Body of pancreas (tissue), 4 donors: Measurements from ENCODE around the gene ADAMTS2. TPM values are rescaled to one million over a fixed set of nuclear protein-coding genes. Genes with fewer than 3 reads are reported as not detected.

Source experiments
- ATAC-seq: fragments of 150-250 bp; one replicate; pipeline ENCODE4 v1.9.1; 2016
- DNase-seq, 4 donors: peaks; one replicate each; pipeline ENCODE4 v3.0.0-alpha.2; 2019
- H3K27ac ChIP-seq, 4 donors: fragments of 200-600 bp; sonication (generic); 1 replicate in 3 of 4; 2 replicates in 1 of 4; pipeline versions ENCODE4 v1.5.1 to v1.6.1; 2016 to 2019; ENCODE audit warnings: mild to moderate bottlenecking in 1 of 4, mixed read lengths in 1 of 4, moderate library complexity in 1 of 4
- H3K27me3 ChIP-seq, 2 donors: fragments of 200-600 bp; sonication (generic); one replicate each; pipeline ENCODE4 v1.6.0; 2016; ENCODE audit warnings: mild to moderate bottlenecking in 1 of 2
- H3K36me3 ChIP-seq, 2 donors: fragments of 200-600 bp; sonication (generic); replicated peaks in 1 of 2; 2 replicates each; pipeline ENCODE4 v1.5.1; 2016; ENCODE audit warnings: low read depth in 2 of 2; ENCODE audit not compliant: insufficient read depth in 1 of 2
- H3K4me1 ChIP-seq: fragments of 200-600 bp; sonication (generic); one replicate; pipeline ENCODE4 v1.6.0; 2016
- H3K4me3 ChIP-seq, 2 donors: fragments of 200-600 bp; sonication (generic); 1 replicate in 1 of 2; 2 replicates in 1 of 2; pipeline ENCODE4 v1.5.1; 2016 to 2019
- H3K9me3 ChIP-seq, 3 donors: fragments of 200-600 bp; sonication (generic); 1 replicate in 2 of 3; 2 replicates in 1 of 3; pipeline ENCODE4 v1.5.1; 2016
- CTCF ChIP-seq, 7 experiments: fragments of 450-650 bp in 4 of 7; fragments of 200-600 bp in 3 of 7; sonication (generic) in 3 of 7; IDR thresholded peaks; one replicate each; pipeline ENCODE4 v1.5.1; 2016 to 2019; ENCODE audit warnings: antibody characterized with exemption in 7 of 7
- POLR2A ChIP-seq, 3 donors: fragments of 450-650 bp; IDR thresholded peaks; one replicate each; pipeline ENCODE4 v1.6.1; 2016; ENCODE audit warnings: antibody characterized with exemption in 3 of 3, mild to moderate bottlenecking in 2 of 3
- WGBS, 2 donors: methylation state at CpG; one replicate each; pipeline ENCODE4 v1.1.5; 2017; 5-methylcytosine and 5-hydroxymethylcytosine counted together
- intact Hi-C: fragments of 100-400 bp; cut with DNase I; formaldehyde crosslinking; loops from one replicate; pipeline ENCODE4 v1.15.1; 2023
- total RNA-seq, 2 donors: library from RNA; depleted of rRNA; stranded (reverse); fragments of >200 nt; gene quantifications; one replicate each; pipeline ENCODE4 v1.1.0, GENCODE V29; 2016

Gene ADAMTS2
- total RNA-seq, 2 donors from 2014 or later = 9.1 to 19.1 TPM

GRCh38 chr5:179225387-179225786 is 119.9 kb downstream of the ADAMTS2 start:
- TF ChIP-seq POLR2A (IDR thresholded peaks at IDR 0.05) = no peak
- TF ChIP-seq CTCF (IDR thresholded peaks at IDR 0.05) = no peak
- ATAC-seq = no peak
- no peak overlapping the region for H3K27ac ChIP-seq
- no peaks in the 10 kb centered on the region for H3K4me1 ChIP-seq
- no peaks in the 10 kb centered on the region for H3K27me3 ChIP-seq
- intact Hi-C loops = no loop called here
- H3K9me3 ChIP-seq = peaks cover 0 to 13% (median 0%) of the 10 kb centered on the region in 3 donors
- 86% methylated on average over 6 to 19 of the region's 19 CpGs for WGBS, 2 donors
- no peak overlapping the region for H3K4me3 ChIP-seq
- H3K36me3 ChIP-seq = no peaks in the 10 kb centered on the region
- peak in 1 of 4 donors; percentile 1 for DNase-seq

GRCh38 chr5:179224741-179225140 is 120.5 kb downstream of the ADAMTS2 start:
- 80 to 84% methylated on average over 10 of the region's 10 CpGs for WGBS, 2 donors
- ATAC-seq = no peak
- Histone ChIP-seq H3K36me3 (no peaks in the 10 kb centered on the region), H3K27ac (no peak overlapping the region), H3K27me3 (no peaks in the 10 kb centered on the region), H3K4me1 (no peaks in the 10 kb centered on the region), H3K9me3 (peaks cover 0 to 13% (median 0%) of the 10 kb centered on the region in 3 donors), H3K4me3 (no peak overlapping the region)
- TF ChIP-seq POLR2A (IDR thresholded peaks at IDR 0.05) (no peak), CTCF (IDR thresholded peaks at IDR 0.05) (no peak)
- intact Hi-C loops = no loop called here
- peak in 1 of 4 donors; percentile 5 for DNase-seq

- WGBS, 2 donors = 90 to 92% methylated on average over 24 to 25 of the region's 25 CpGs
- TF ChIP-seq POLR2A (IDR thresholded peaks at IDR 0.05) (no peak), CTCF (IDR thresholded peaks at IDR 0.05) (no peak)
- DNase-seq = peak in 1 of 4 donors; percentile 2
- no peaks in the 10 kb centered on the region for H3K27me3 ChIP-seq
- intact Hi-C loops = no loop called here
- peaks cover 0 to 13% (median 0%) of the 10 kb centered on the region in 3 donors for H3K9me3 ChIP-seq
- no peaks in the 10 kb centered on the region for H3K4me1 ChIP-seq
- no peak for ATAC-seq
- H3K36me3 ChIP-seq = no peaks in the 10 kb centered on the region
- no peak overlapping the region for H3K27ac ChIP-seq
- no peak overlapping the region for H3K4me3 ChIP-seq
These were observed 121.3 kb downstream of the ADAMTS2 start for GRCh38 chr5:179223961-179224360.

GRCh38 chr5:179223528-179223927 is 121.7 kb downstream of the ADAMTS2 start:
- ATAC-seq = no peak
- no peaks in the 10 kb centered on the region for H3K36me3 ChIP-seq
- H3K4me1 ChIP-seq = no peaks in the 10 kb centered on the region
- no peak for DNase-seq
- TF ChIP-seq CTCF (IDR thresholded peaks at IDR 0.05) = no peak
- TF ChIP-seq POLR2A (IDR thresholded peaks at IDR 0.05) = no peak
- WGBS, 2 donors = 67 to 75% methylated on average over 14 of the region's 14 CpGs
- H3K27me3 ChIP-seq = no peaks in the 10 kb centered on the region
- H3K27ac ChIP-seq = no peak overlapping the region
- peaks cover 0 to 13% (median 0%) of the 10 kb centered on the region in 3 donors for H3K9me3 ChIP-seq
- intact Hi-C loops = no loop called here
- no peak overlapping the region for H3K4me3 ChIP-seq

- no peak for TF ChIP-seq CTCF (IDR thresholded peaks at IDR 0.05)
- no peak for TF ChIP-seq POLR2A (IDR thresholded peaks at IDR 0.05)
- intact Hi-C loops = no loop called here
- DNase-seq (no peak), ATAC-seq (no peak)
- H3K4me1 ChIP-seq = no peaks in the 10 kb centered on the region
- H3K36me3 ChIP-seq = no peaks in the 10 kb centered on the region
- no peaks in the 10 kb centered on the region for H3K27me3 ChIP-seq
- H3K9me3 ChIP-seq = peaks cover 0 to 13% (median 0%) of the 10 kb centered on the region in 3 donors
- H3K4me3 ChIP-seq = no peak overlapping the region
- no peak overlapping the region for H3K27ac ChIP-seq
- WGBS, 2 donors = 63 to 81% methylated on average over 9 of the region's 9 CpGs
These were observed 122.8 kb downstream of the ADAMTS2 start for GRCh38 chr5:179222246-179223017.
